GM21576 (cell line): ENCODE data around the gene TMEM270.
"Not testable (repeated sequence)": the region's sequence is repeated elsewhere in the genome, so short reads cannot be mapped to it uniquely, and the experiment has no call there.

ENCODE experiments used
- ATAC-seq: cut with Tn5 transposase; IDR thresholded peaks from one replicate; pipeline ENCODE4 v1.9.1; 2021; ENCODE audit warnings: mild to moderate bottlenecking, moderate library complexity; ENCODE audit not compliant: unreplicated experiment

TMEM270 gene, protein sequence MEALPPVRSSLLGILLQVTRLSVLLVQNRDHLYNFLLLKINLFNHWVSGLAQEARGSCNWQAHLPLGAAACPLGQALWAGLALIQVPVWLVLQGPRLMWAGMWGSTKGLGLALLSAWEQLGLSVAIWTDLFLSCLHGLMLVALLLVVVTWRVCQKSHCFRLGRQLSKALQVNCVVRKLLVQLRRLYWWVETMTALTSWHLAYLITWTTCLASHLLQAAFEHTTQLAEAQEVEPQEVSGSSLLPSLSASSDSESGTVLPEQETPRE

DNA sequence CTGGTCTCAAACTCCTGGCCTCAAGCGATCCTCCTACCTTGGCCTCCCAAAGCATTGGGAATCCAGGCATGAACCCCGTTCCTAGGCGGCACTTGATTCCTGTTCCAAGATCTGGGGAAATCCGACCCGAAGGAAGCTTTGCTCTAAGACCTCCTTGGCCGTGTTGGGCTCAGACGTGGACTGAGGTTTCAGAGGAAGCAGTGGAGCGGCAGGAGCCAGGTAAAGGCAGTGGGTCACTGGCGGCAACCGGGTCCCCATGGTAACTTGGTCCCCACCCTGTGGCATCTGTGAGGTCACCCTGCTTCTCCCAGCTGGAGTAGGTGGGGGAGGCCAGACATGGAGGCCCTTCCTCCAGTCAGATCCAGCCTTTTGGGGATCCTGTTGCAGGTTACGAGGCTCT is at the start of gene TMEM270:
Gene TMEM270 (plus strand): TSS at position 301 of the 400 bp plus-strand sequence. CDS start 36 bp downstream, at position 337.
- ATAC-seq, result no peak

DNA sequence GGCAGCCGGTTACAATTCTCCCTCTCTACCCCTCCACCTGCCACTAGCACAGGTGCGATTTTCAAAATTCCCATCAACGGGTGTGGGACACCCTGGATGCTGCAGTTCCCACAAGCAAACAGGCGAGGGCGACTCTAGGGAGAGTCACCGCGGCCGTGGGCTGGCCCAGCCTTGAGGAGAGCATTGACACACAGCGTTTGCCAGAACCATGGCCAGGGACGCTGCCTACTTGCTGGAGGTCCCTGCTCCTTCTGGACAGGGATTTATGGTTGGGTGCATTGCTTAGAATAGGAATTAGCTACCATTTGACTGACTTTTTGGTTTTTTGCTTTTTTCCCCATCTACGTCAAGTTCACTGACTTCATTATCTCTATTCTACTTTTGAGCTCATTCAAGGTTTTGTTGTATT is 49.2 kb upstream of the TMEM270 start:
- ATAC-seq, result no peak

GRCh38 chr7:73812996-73813395 is 48.0 kb upstream of the TMEM270 start:
- ATAC-seq, result no peak

DNA sequence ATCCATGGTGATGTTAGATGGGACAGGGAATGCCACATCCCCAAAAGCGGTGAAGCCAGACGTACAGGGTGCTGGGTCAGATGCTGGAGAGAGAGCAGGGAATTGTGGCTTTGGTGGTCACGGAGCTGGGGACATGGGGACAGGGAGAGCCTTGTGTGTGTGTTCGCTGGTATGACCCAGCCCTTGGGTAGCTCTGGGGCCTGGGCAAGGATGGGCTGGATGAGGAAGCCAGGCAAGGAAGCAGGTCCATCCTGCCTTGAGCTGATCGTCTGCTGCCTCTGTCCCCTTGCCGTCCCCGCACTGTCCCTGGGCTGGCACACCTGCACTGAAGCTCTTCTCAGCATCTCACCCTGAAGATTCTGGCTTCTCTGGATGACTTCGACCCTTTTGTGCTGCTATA is 45.5 kb upstream of the TMEM270 start:
- ATAC-seq, result no peak

GRCh38 chr7:73817121-73817520 is 43.8 kb upstream of the TMEM270 start:
- ATAC-seq, result no peak

GRCh38 chr7:73820013-73820412 is 40.9 kb upstream of the TMEM270 start:
- no peak for ATAC-seq

DNA sequence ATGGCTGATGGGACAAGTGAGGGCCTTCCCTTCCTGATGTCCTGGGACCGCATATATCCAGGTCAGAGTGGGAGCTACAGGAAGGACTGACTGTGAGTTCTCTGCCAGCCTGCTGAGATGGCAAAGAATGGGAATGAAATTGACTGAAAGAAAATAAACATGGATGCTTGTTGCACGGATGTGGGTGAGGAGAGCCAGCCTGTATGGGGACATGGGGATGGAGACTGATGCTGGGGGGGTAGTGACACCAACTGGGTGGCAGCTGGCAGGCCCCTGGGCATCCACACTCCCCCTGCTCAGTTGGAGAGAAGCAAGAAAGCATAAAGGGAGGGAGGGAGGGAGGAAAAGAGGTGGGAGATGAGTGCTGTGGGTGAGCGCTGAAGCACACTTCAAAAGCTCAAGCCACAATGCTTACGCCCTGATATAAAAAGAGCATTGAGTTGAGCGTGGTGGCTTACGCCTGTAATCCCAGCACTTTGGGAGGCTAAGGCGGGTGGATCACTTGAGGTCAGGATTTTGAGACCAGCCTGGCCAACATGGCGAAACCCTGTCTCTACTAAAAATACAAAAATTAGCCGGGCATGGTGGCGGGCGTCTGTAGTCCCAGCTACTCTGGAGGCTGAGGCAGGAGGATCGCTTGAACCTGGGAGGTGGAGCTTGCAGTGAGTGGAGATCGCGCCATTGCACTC is 39.2 kb upstream of the TMEM270 start:
- not testable (repeated sequence) for ATAC-seq

DNA sequence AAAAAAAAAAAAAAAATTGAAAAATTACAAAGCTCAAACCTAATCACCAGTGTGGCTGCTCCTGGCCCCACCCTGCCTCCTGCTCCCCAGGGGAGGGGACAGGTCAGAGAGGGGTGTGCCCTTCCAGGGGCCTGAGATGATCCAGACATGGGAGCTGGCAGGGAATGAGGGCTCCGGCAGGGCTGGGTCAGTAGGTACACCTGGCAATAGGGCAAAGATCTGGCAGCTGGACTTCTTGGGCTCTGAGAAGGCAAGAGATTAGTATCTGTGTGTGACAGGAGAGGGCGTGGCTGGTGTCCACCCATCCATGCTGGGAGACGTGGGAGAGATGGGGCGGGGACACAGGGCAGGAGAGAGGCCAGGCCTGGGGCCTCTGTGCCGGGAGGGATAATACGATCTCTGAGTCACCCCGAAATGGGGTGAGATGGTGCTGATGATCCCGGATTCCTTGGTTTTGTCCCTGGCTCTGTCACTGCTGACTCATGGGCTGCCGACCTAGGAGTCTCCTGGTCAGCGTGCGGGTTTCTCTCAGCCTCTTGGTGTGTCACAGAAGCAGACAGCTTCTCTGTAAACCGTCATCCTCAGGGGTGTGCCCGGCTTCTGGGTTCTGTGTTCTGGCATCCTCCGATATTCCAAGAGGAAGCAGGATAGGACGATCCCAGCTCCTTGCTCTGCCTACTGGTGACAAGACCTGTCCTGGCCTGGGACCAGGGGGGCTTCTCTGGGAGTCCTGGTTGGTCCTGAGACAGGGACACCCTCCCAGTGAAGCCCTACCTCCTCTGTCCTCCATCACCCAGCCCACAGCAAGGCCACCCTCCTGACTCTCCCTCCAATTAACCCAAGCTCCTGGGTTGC is 38.4 kb upstream of the TMEM270 start:
- ATAC-seq, result no peak

DNA sequence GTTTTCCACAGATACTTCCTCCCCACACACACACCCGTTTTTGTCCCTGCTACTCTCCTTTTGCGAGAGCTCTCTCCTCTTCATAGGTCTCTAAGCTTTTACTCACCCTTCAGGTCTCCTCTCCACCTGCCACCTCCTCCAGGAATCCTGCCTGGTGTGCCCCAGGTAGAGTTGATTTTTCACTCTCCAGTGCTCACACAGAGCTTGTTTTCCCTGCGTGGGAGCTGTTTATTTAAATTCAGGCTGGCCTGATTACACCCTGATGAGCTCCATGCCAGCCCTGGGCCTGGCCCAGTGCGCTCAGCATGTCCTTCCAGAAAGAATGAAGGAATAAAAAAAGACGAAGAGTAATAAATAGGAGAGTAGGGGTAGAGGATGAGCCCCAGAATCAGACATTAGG is 37.7 kb upstream of the TMEM270 start:
- ATAC-seq, result no peak

GRCh38 chr7:73823873-73824592 is 36.9 kb upstream of the TMEM270 start:
- no peak for ATAC-seq

GRCh38 chr7:73824986-73825385 is 36.0 kb upstream of the TMEM270 start:
- ATAC-seq, result no peak

- ATAC-seq, result no peak
Observed at GRCh38 chr7:73827567-73828106, 33.3 kb upstream of the TMEM270 start.

DNA sequence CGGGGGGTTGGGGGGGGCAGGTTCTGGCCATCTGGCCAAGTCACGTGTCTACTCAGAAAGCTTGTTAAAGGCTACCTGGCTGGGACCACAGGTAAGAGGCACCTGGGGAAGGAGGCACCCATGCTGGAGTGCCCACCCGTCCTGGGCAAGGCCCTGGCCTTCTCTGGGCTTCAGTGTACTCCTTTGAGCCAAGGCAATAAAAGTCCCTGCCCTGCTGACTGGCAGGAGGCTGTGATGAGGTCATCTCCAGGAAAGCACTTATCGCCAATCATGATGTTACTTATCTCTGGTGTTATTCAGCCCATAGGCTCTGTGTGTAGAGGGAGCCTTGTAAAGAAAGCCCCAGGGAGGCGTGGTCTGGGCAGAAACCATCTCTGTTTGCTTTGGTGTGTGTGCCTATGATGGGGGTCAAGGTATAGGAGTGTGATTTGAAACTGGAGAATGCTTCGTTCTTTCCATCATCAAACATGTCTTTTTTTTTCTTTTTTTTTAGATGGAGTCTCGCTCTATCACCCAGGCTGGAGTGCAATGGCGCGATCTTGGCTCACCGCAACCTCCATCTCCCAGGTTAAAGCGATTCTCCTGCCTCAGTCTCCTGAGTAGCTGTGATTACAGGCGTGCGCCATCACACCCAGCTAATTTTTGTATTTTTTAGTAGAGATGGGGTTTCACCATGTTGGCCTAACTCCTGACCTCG is 32.7 kb upstream of the TMEM270 start:
- ATAC-seq, result no peak

DNA sequence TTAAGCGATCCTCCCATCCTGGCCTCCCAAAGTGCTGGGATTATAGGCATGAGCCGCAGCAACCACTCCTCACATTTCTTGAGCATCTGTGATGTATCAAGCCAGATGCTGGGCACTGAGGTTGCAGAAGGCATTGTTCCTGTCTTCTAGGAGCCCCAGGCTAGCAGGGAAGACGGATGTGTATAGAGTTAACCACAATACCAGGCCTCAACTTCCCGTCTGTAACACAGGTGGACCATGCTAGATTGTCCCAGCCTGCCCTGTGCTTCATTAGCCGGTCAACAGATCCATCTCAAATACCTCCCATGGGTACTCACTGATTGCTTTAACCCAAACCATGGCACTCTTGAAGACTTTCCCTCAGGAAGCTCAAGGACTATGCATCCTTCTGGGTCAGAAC is 32.0 kb upstream of the TMEM270 start:
- ATAC-seq, result no peak

- no peak for ATAC-seq
Observed at GRCh38 chr7:73829505-73829904, 31.5 kb upstream of the TMEM270 start.

- ATAC-seq, result no peak
Observed at GRCh38 chr7:73829921-73830680, 30.9 kb upstream of the TMEM270 start.

DNA sequence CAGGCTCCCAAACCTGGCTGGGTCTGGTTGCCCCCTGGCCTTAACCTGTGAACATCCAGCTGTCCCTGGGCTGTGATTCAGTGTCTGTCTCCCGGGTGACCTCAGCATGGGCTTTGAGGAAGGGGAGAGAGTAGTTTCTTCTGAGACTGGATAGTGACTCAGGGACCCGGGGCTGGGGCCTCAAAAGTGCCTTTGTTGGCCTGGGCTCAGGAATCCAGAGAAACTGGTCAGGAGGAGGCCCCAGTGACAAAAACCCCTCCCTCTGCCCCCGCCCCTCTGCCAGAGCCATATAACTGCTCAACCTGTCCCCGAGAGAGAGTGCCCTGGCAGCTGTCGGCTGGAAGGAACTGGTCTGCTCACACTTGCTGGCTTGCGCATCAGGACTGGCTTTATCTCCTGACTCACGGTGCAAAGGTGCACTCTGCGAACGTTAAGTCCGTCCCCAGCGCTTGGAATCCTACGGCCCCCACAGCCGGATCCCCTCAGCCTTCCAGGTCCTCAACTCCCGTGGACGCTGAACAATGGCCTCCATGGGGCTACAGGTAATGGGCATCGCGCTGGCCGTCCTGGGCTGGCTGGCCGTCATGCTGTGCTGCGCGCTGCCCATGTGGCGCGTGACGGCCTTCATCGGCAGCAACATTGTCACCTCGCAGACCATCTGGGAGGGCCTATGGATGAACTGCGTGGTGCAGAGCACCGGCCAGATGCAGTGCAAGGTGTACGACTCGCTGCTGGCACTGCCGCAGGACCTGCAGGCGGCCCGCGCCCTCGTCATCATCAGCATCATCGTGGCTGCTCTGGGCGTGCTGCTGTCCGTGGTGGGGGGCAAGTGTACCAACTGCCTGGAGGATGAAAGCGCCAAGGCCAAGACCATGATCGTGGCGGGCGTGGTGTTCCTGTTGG is 30.0 kb upstream of the TMEM270 start, which contains the start of gene CLDN4:
Gene CLDN4 (plus strand): TSS at position 316 of the 903 bp plus-strand sequence. CDS start 206 bp downstream, at position 522.
- no peak for ATAC-seq

DNA sequence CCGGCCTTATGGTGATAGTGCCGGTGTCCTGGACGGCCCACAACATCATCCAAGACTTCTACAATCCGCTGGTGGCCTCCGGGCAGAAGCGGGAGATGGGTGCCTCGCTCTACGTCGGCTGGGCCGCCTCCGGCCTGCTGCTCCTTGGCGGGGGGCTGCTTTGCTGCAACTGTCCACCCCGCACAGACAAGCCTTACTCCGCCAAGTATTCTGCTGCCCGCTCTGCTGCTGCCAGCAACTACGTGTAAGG is 29.4 kb upstream of the TMEM270 start:
- no peak for ATAC-seq
